Aorta (tissue), 5 donors: ENCODE measurements around the gene ACOX3. TPM values are rescaled to one million over a fixed set of nuclear protein-coding genes. Genes with fewer than 3 reads are reported as not detected.

Source experiments
- ATAC-seq: fragments of 200-7000 bp; cut with Tn5 transposase; one replicate; pipeline ENCODE4 v1.9.1; 2022; ENCODE audit warnings: moderate library complexity; ENCODE audit not compliant: low FRiP score
- DNase-seq, 2 donors: peaks; one replicate each; pipeline ENCODE4 v3.0.0-alpha.2; 2020
- H3K27ac ChIP-seq, 2 donors: one replicate each; pipeline ENCODE4 v1.5.1; 2013; ENCODE audit warnings: low read length in 2 of 2, mild to moderate bottlenecking in 2 of 2, moderate library complexity in 2 of 2, control low read depth in 1 of 2, inconsistent platforms in 1 of 2, low read depth in 1 of 2
- H3K27me3 ChIP-seq, 2 donors: one replicate each; pipeline ENCODE4 v1.6.1; 2013; ENCODE audit warnings: control low read depth in 1 of 2, low read length in 1 of 2, mild to moderate bottlenecking in 1 of 2, moderate library complexity in 1 of 2; ENCODE audit not compliant: insufficient read depth in 2 of 2, control insufficient read depth in 1 of 2
- H3K36me3 ChIP-seq, 2 donors: one replicate each; pipeline ENCODE4 v1.6.1; 2013; ENCODE audit warnings: control low read depth in 1 of 2, low read length in 1 of 2, mild to moderate bottlenecking in 1 of 2; ENCODE audit not compliant: insufficient read depth in 2 of 2, control insufficient read depth in 1 of 2
- H3K4me1 ChIP-seq, 2 donors: one replicate each; pipeline ENCODE4 v1.6.1; 2013; ENCODE audit warnings: low read length in 2 of 2, control low read depth in 1 of 2, mild to moderate bottlenecking in 1 of 2, moderate library complexity in 1 of 2; ENCODE audit not compliant: insufficient read depth in 2 of 2, control insufficient read depth in 1 of 2
- H3K4me3 ChIP-seq, 2 donors: one replicate each; pipeline ENCODE4 v1.5.1; 2013; ENCODE audit warnings: low read length in 2 of 2, control low read depth in 1 of 2, mild to moderate bottlenecking in 1 of 2
- H3K9me3 ChIP-seq: one replicate; pipeline ENCODE4 v1.6.1; 2013; ENCODE audit warnings: mild to moderate bottlenecking, low read length; ENCODE audit not compliant: control insufficient read depth
- WGBS, 2 donors: extraction: QIAGEN DNeasy Blood & Tissue Kit; methylation state at CpG; one replicate each; pipeline ENCODE4 v1.1.7; 2013; 5-methylcytosine and 5-hydroxymethylcytosine counted together
- intact Hi-C, 2 donors: fragments of 100-400 bp; cut with DNase I; formaldehyde crosslinking; loops; one replicate each; pipeline versions ENCODE4 v1.14.2 to v1.15.0; 2022
- polyA plus RNA-seq, 2 donors: library from polyadenylated mRNA; stranded (reverse); fragments of 200-250 nt; gene quantifications; one replicate each; pipeline ENCODE4 v1.2.3, GENCODE V29; 2013
- total RNA-seq, 2 donors: library from RNA; stranded (reverse); fragmentation: NEBNext Ultra II Directional; extraction: Animal tissue kit (Norgen Biotek cat#: 25700); gene quantifications; one replicate each; pipeline ENCODE4 v1.2.1, GENCODE V29; 2021
- donor health status: healthy with polysubstance abuse.
- donor health status: Bipolar disorder and iron deficiency.
- donor health status: DM: no; HTN: no; CAD: no.
- donor health status: DM: no; HTN: no; CAD: no.
- donor health status: DM: yes; HTN: yes; CAD: no.

Gene ACOX3
- total and polyA plus RNA-seq, 4 donors = 26.3 to 43.7 (median 35.6) TPM

- no peaks in the 10 kb centered on the region for H3K9me3 ChIP-seq
- H3K4me3 ChIP-seq = no peak overlapping the region
- ATAC-seq (no peak), DNase-seq (peak; percentile 50 to 75)
- intact Hi-C loops = no loop called here
- 90 to 91% methylated on average over 49 of the region's 49 CpGs for WGBS, 2 donors
- no peaks in the 10 kb centered on the region for H3K4me1 ChIP-seq
- no peaks in the 10 kb centered on the region for H3K27me3 ChIP-seq
- H3K36me3 ChIP-seq = no peaks in the 10 kb centered on the region
- no peak overlapping the region for H3K27ac ChIP-seq
Measured at GRCh38 chr4:8374851-8375649, 65.5 kb downstream of the ACOX3 start.

GRCh38 chr4:8373973-8374545 is 66.5 kb downstream of the ACOX3 start:
- Histone ChIP-seq H3K27me3 (no peaks in the 10 kb centered on the region), H3K36me3 (no peaks in the 10 kb centered on the region), H3K9me3 (no peaks in the 10 kb centered on the region), H3K4me3 (no peak overlapping the region), H3K4me1 (no peaks in the 10 kb centered on the region), H3K27ac (no peak overlapping the region)
- no peak for ATAC-seq
- intact Hi-C loops = no loop called here
- DNase-seq = peak; percentile 28 to 73
- 91% methylated on average over 13 of the region's 13 CpGs for WGBS, 2 donors

- no peaks in the 10 kb centered on the region for H3K36me3 ChIP-seq
- H3K27me3 ChIP-seq = no peaks in the 10 kb centered on the region
- WGBS, 2 donors = 92 to 93% methylated on average over 32 of the region's 32 CpGs
- H3K4me3 ChIP-seq = no peak overlapping the region
- ATAC-seq (no peak), DNase-seq (peak; percentile 38 to 53)
- H3K4me1 ChIP-seq = no peaks in the 10 kb centered on the region
- no peak overlapping the region for H3K27ac ChIP-seq
- intact Hi-C loops = no loop called here
- H3K9me3 ChIP-seq = no peaks in the 10 kb centered on the region
Measured at GRCh38 chr4:8373270-8373972, 67.1 kb downstream of the ACOX3 start.

GRCh38 chr4:8372506-8372905 is 68.0 kb downstream of the ACOX3 start:
- ATAC-seq = no peak
- Histone ChIP-seq H3K4me3 (no peak overlapping the region), H3K27ac (no peak overlapping the region), H3K9me3 (no peaks in the 10 kb centered on the region), H3K4me1 (no peaks in the 10 kb centered on the region), H3K27me3 (no peaks in the 10 kb centered on the region), H3K36me3 (no peaks in the 10 kb centered on the region)
- 88 to 91% methylated on average over 13 of the region's 13 CpGs for WGBS, 2 donors
- intact Hi-C loops = no loop called here
- DNase-seq = peak; percentile 14 to 52

- 97% methylated on average over 20 of the region's 20 CpGs for WGBS, 2 donors
- DNase-seq = peak; percentile 31 to 64
Measured at GRCh38 chr4:8371596-8371995, 68.9 kb downstream of the ACOX3 start.

GRCh38 chr4:8370835-8371595 is 69.5 kb downstream of the ACOX3 start:
- H3K9me3 ChIP-seq = no peaks in the 10 kb centered on the region
- intact Hi-C loops = no loop called here
- ATAC-seq (no peak), DNase-seq (peak; percentile 45 to 62)
- no peaks in the 10 kb centered on the region for H3K27me3 ChIP-seq
- H3K27ac ChIP-seq = no peak overlapping the region
- 64% methylated on average over 24 of the region's 24 CpGs for WGBS, 2 donors
- H3K4me1 ChIP-seq = no peaks in the 10 kb centered on the region
- H3K36me3 ChIP-seq = no peaks in the 10 kb centered on the region
- H3K4me3 ChIP-seq = no peak overlapping the region

More at GRCh38 chr4:8371596-8371995, 68.9 kb downstream of the ACOX3 start:
- no peaks in the 10 kb centered on the region for H3K27me3 ChIP-seq
- H3K36me3 ChIP-seq = no peaks in the 10 kb centered on the region
- no peak overlapping the region for H3K4me3 ChIP-seq
- H3K27ac ChIP-seq = no peak overlapping the region
- intact Hi-C loops = no loop called here
- no peaks in the 10 kb centered on the region for H3K9me3 ChIP-seq
- no peaks in the 10 kb centered on the region for H3K4me1 ChIP-seq
- ATAC-seq = no peak

GRCh38 chr4:8370106-8370787 is 70.3 kb downstream of the ACOX3 start:
- no peaks in the 10 kb centered on the region for H3K27me3 ChIP-seq
- DNase-seq (peak; percentile 29 to 59), ATAC-seq (no peak)
- no peak overlapping the region for H3K27ac ChIP-seq
- H3K36me3 ChIP-seq = no peaks in the 10 kb centered on the region
- intact Hi-C loops = no loop called here
- no peaks in the 10 kb centered on the region for H3K4me1 ChIP-seq
- 92 to 95% methylated on average over 14 to 16 of the region's 16 CpGs for WGBS, 2 donors
- H3K9me3 ChIP-seq = no peaks in the 10 kb centered on the region
- no peak overlapping the region for H3K4me3 ChIP-seq
